KOPT-K1 (cell line): ENCODE data around the gene ITPKA.

Source experiments
- H3K27ac ChIP-seq: fragments of 200-600 bp; sonication (generic); 2 replicates; pipeline ENCODE4 v1.5.1; 2016; ENCODE audit warnings: antibody characterized with exemption, mild to moderate bottlenecking, low read depth, low read length; ENCODE audit not compliant: poor library complexity, severe bottlenecking
- H3K36me3 ChIP-seq: fragments of 200-600 bp; sonication (generic); 2 replicates; pipeline ENCODE4 v1.5.1; 2017; ENCODE audit warnings: antibody characterized with exemption, mild to moderate bottlenecking, low read length, moderate library complexity; ENCODE audit not compliant: insufficient read depth
- H3K9me3 ChIP-seq: fragments of 200-600 bp; sonication (generic); 2 replicates; pipeline ENCODE4 v1.5.1; 2017; ENCODE audit warnings: antibody characterized with exemption, low read length, mild to moderate bottlenecking; ENCODE audit not compliant: insufficient read depth, poor library complexity, severe bottlenecking

Gene ITPKA

GRCh38 chr15:41550066-41550775, 56.5 kb downstream of the ITPKA start:
- Histone ChIP-seq H3K9me3 (no peaks in the 10 kb centered on the region), H3K27ac (no peak overlapping the region), H3K36me3 (no peaks in the 10 kb centered on the region)
